Eye (tissue), 1 donor: ENCODE measurements around the gene OR5K4.
"Not testable (repeated sequence)": the region's sequence is repeated elsewhere in the genome, so short reads cannot be mapped to it uniquely, and the experiment has no call there.

Source experiments
- DNase-seq: peaks from one replicate; pipeline ENCODE4 v3.0.0-alpha.2; 2015

The OR5K4 gene

GRCh38 chr3:98371853-98372252 lies 18.2 kb downstream of the OR5K4 start:
- no peak for DNase-seq

GRCh38 chr3:98372445-98372844 lies 18.8 kb downstream of the OR5K4 start:
- DNase-seq, result no peak

GRCh38 chr3:98376631-98377030 lies 23.0 kb downstream of the OR5K4 start:
- no peak for DNase-seq

- peak; percentile 3 for DNase-seq
These were observed 34.5 kb downstream of the OR5K4 start for GRCh38 chr3:98388147-98388546.

- no peak for DNase-seq
These were observed 36.7 kb downstream of the OR5K4 start, which contains the start of gene OR5K3 for GRCh38 chr3:98390366-98390765. Gene OR5K3 (plus strand): TSS chr3:98390666. CDS start chr3:98390666, 0 bp downstream.

- no peak for DNase-seq
These were observed 41.4 kb downstream of the OR5K4 start for GRCh38 chr3:98395101-98395500.

GRCh38 chr3:98396482-98396881 lies 42.8 kb downstream of the OR5K4 start:
- DNase-seq, result not testable (repeated sequence)

GRCh38 chr3:98398513-98398912 lies 44.9 kb downstream of the OR5K4 start:
- no peak for DNase-seq

- DNase-seq, result no peak
These were observed 48.9 kb downstream of the OR5K4 start for GRCh38 chr3:98402507-98402906.

- DNase-seq, result no peak
These were observed 50.4 kb downstream of the OR5K4 start for GRCh38 chr3:98404010-98404409.
